ENCODE results near the gene ZBTB7B. TPM values are rescaled to one million over a fixed set of nuclear protein-coding genes. Genes with fewer than 3 reads are reported as not detected.
A peak's percentile ranks its signal among the peaks of the same experiment; 100 is the strongest.

ZBTB7B gene
- total RNA-seq, 4 donors from 2014 or later: 3.8 to 53.4 (median 11.9) TPM

- Histone ChIP-seq H3K4me3 (peak overlapping the region; percentile 56 to 97), H3K27me3 (no peaks in the 10 kb centered on the region), H3K4me1 (peaks cover 0 to 22% of the 10 kb centered on the region in 2 donors), H3K27ac (peak overlapping the region; percentile 93 to 99), H3K9me3 (no peaks in the 10 kb centered on the region), H3K36me3 (no peaks in the 10 kb centered on the region)
- peak; percentile 74 to 77 for DNase-seq
- no peak for TF ChIP-seq POLR2A (IDR thresholded peaks at IDR 0.05)
- TF ChIP-seq, protein P1, sequence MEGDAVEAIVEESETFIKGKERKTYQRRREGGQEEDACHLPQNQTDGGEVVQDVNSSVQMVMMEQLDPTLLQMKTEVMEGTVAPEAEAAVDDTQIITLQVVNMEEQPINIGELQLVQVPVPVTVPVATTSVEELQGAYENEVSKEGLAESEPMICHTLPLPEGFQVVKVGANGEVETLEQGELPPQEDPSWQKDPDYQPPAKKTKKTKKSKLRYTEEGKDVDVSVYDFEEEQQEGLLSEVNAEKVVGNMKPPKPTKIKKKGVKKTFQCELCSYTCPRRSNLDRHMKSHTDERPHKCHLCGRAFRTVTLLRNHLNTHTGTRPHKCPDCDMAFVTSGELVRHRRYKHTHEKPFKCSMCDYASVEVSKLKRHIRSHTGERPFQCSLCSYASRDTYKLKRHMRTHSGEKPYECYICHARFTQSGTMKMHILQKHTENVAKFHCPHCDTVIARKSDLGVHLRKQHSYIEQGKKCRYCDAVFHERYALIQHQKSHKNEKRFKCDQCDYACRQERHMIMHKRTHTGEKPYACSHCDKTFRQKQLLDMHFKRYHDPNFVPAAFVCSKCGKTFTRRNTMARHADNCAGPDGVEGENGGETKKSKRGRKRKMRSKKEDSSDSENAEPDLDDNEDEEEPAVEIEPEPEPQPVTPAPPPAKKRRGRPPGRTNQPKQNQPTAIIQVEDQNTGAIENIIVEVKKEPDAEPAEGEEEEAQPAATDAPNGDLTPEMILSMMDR (IDR thresholded peaks at IDR 0.05): no peak
- intact Hi-C loops (cut with DNase I; ENCODE audit: low total_unique reads): no loop called here
These were observed 1.3 kb downstream of the ZBTB7B start for GRCh38 chr1:155003766-155004351.

- Histone ChIP-seq H3K36me3 (no peaks in the 10 kb centered on the region), H3K27me3 (no peaks in the 10 kb centered on the region), H3K4me3 (peak overlapping the region; percentile 56 to 97), H3K4me1 (peaks cover 0 to 19% of the 10 kb centered on the region in 2 donors), H3K9me3 (no peaks in the 10 kb centered on the region), H3K27ac (peak overlapping the region; percentile 93 to 99)
- no peak for TF ChIP-seq POLR2A (IDR thresholded peaks at IDR 0.05)
- TF ChIP-seq, protein P1 (IDR thresholded peaks at IDR 0.05): no peak
- no peak for DNase-seq
- intact Hi-C loops (cut with DNase I; ENCODE audit: low total_unique reads): no loop called here
These were observed 1.9 kb downstream of the ZBTB7B start for GRCh38 chr1:155004352-155005075.

DNA sequence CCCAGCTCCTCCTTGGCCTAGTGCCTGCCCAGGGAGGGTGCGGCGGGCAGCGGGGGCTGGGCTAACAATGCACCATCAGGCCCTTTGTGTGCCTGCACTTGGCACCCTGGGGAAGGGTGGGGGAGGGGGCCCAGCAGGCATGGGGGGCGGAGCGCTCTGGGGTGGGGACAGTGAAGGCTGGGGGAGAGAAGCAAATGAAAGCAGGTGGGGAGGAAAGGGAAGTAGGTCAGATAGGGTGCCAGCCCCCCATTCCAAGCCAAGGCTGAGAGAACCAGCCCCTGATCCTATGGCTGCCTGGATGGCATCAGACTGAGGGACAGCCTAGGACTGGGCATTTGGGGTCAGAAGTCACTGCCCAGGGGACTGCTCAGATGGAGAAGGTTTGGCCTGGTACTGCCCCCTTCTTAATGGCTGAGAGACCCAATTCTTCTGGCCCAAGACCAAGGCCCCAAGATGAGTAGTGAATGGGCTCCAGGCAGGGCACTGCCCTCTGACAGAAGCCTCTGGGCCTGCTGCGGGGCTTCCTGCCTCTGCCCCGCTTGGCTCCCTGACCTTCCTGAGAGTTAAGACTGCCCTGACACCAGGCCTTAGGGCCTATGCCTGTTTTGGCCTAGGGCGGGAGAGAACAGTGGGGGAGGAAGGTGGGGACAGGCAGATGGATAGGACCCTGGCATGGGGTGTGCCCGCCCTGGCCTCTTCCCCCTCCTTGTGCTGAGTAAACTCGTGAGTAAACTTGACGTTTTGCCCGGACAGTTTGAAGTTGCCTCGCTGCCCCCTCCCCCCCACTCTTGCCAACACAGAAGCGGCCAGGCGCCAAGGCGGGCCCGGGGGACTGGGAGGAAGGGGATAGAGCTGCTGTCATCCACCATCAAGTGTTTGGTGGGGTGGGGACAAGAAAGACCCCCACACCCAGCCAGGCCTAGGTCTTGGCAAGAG lies 2.7 kb downstream of the ZBTB7B start:
- no peaks in the 10 kb centered on the region for H3K27me3 ChIP-seq
- H3K4me1 ChIP-seq: peaks cover 0 to 11% of the 10 kb centered on the region in 2 donors
- no peaks in the 10 kb centered on the region for H3K9me3 ChIP-seq
- intact Hi-C loops (cut with DNase I; ENCODE audit: low total_unique reads): no loop called here
- TF ChIP-seq, protein P1 (IDR thresholded peaks at IDR 0.05): no peak
- TF ChIP-seq POLR2A (IDR thresholded peaks at IDR 0.05): no peak
- H3K27ac ChIP-seq: peak overlapping the region; percentile 93 to 99
- peak; percentile 45 to 61 for DNase-seq
- H3K36me3 ChIP-seq: no peaks in the 10 kb centered on the region
- H3K4me3 ChIP-seq: no peak overlapping the region

GRCh38 chr1:155006601-155007101 lies 4.0 kb downstream of the ZBTB7B start:
- Histone ChIP-seq H3K27ac (peak overlapping the region; percentile 93 to 99), H3K36me3 (no peaks in the 10 kb centered on the region), H3K9me3 (no peaks in the 10 kb centered on the region), H3K4me1 (peaks cover 0 to 12% of the 10 kb centered on the region in 2 donors), H3K27me3 (no peaks in the 10 kb centered on the region), H3K4me3 (no peak overlapping the region)
- TF ChIP-seq POLR2A (IDR thresholded peaks at IDR 0.05): no peak
- TF ChIP-seq, protein P1 (IDR thresholded peaks at IDR 0.05): no peak
- no peak for DNase-seq
- intact Hi-C loops (cut with DNase I; ENCODE audit: low total_unique reads): no loop called here
